K562 (cell line): ENCODE measurements around the gene NSUN2. TPM values are rescaled to one million over a fixed set of nuclear protein-coding genes. Genes with fewer than 3 reads are reported as not detected.

ENCODE experiments used
- ATAC-seq: fragments of 200-7000 bp; cut with Tn5 transposase; 3 replicates; pipeline ENCODE4 v1.9.1; 2020; ENCODE audit warnings: moderate library complexity
- BruUV-seq: library from RNA; stranded (reverse); fragments of 400-500 nt; replicated peaks from 2 replicates; lab custom pipeline; 2021; lab: Mats Ljungman, UMichigan
- CTCF ChIA-PET: fragments of 300-600 bp; formaldehyde crosslinking; extraction: SDS; loops from one replicate; lab custom pipeline; 2021; ENCODE audit warnings: low intra/inter-chr PET ratio; lab: Yijun Ruan, JAX
- POLR2A ChIA-PET: fragments of 300-600, 350-650 bp; sonication (Branson Sonifier 250); formaldehyde crosslinking; extraction: SDS; loops from one replicate; lab custom pipeline; 2021; ENCODE audit warnings: antibody characterized with exemption, inconsistent platforms; lab: Yijun Ruan, JAX
- DNase-seq, 4 experiments: peaks; one replicate each; pipeline versions ENCODE4 v3.0.0 to v3.0.0-alpha.2; 2011 to 2018; ENCODE audit warnings: low spot score in 3 of 4, mixed read lengths in 3 of 4; ENCODE audit errors: extremely low read depth in 1 of 4
- FAIRE-seq: peaks from 2 replicates; lab custom pipeline; 2011; peaks lifted over from hg19 to GRCh38; lab: Jason Lieb, UNC
- H2AFZ ChIP-seq: 2 replicates; pipeline ENCODE4 v1.6.0; 2011; ENCODE audit warnings: low read depth, low read length, control low read depth, inconsistent platforms
- H3K27ac ChIP-seq: fragments of 200-600 bp; 3 replicates; pipeline ENCODE4 v1.8.0; 2011; ENCODE audit warnings: low read depth, mild to moderate bottlenecking, control low read depth, inconsistent platforms, low read length, moderate library complexity, mixed read lengths; ENCODE audit errors: extremely low read depth
- H3K27me3 ChIP-seq, 2 experiments: fragments of 300-600 bp in 1 of 2; 2 replicates in 1 of 2; 3 replicates in 1 of 2; pipeline versions ENCODE4 v1.6.0 to v1.8.0; 2011; ENCODE audit warnings: inconsistent platforms in 2 of 2, low read length in 2 of 2, mild to moderate bottlenecking in 1 of 2, mixed read lengths in 1 of 2, moderate library complexity in 1 of 2; ENCODE audit not compliant: control insufficient read depth in 2 of 2, insufficient read depth in 2 of 2
- H3K36me3 ChIP-seq: fragments of 300-600 bp; 3 replicates; pipeline ENCODE4 v1.8.0; 2011; ENCODE audit warnings: mild to moderate bottlenecking, low read length, inconsistent platforms; ENCODE audit not compliant: control insufficient read depth, insufficient read depth
- H3K4me1 ChIP-seq, 2 experiments: fragments of 200-600 bp in 1 of 2; replicated peaks in 1 of 2; 2 replicates in 1 of 2; 3 replicates in 1 of 2; pipeline versions ENCODE4 v1.5.1 to v1.8.0; 2011; ENCODE audit warnings: inconsistent platforms in 2 of 2, low read length in 2 of 2, mild to moderate bottlenecking in 1 of 2, mixed read lengths in 1 of 2, moderate library complexity in 1 of 2; ENCODE audit not compliant: control insufficient read depth in 2 of 2, insufficient read depth in 2 of 2
- H3K4me2 ChIP-seq: 2 replicates; pipeline ENCODE4 v1.6.1; 2011; ENCODE audit warnings: low read length, control low read depth, inconsistent platforms, mixed read lengths; ENCODE audit not compliant: insufficient read depth
- H3K4me3 ChIP-seq: fragments of 200-600 bp; sonication (generic), shearing (Covaris generic); 2 replicates; pipeline ENCODE4 v1.5.1; 2016; ENCODE audit warnings: control low read depth, inconsistent platforms
- H3K79me2 ChIP-seq: fragments of 200-600 bp; 3 replicates; pipeline ENCODE4 v1.8.0; 2011; ENCODE audit warnings: low read length, inconsistent platforms; ENCODE audit not compliant: control insufficient read depth, insufficient read depth
- H3K9ac ChIP-seq, 2 experiments: 2 replicates each; pipeline versions ENCODE4 v1.6.0 to v1.6.1; 2011; ENCODE audit warnings: low read depth in 2 of 2, low read length in 2 of 2, control low read depth in 1 of 2, inconsistent platforms in 1 of 2, mild to moderate bottlenecking in 1 of 2, mixed read lengths in 1 of 2; ENCODE audit not compliant: insufficient read depth in 1 of 2
- H3K9me1 ChIP-seq: one replicate; pipeline ENCODE4 v1.6.0; 2011; ENCODE audit warnings: inconsistent platforms, mild to moderate bottlenecking, low read length, moderate library complexity; ENCODE audit not compliant: control insufficient read depth, insufficient read depth
- H3K9me3 ChIP-seq: replicated peaks from 2 replicates; pipeline ENCODE4 v1.5.1; 2011; ENCODE audit warnings: low read depth, low read length, inconsistent platforms; ENCODE audit not compliant: control insufficient read depth, insufficient read depth
- H4K20me1 ChIP-seq: replicated peaks from 2 replicates; pipeline ENCODE4 v1.6.1; 2011; ENCODE audit warnings: low read length, inconsistent platforms, mixed read lengths; ENCODE audit not compliant: control insufficient read depth, insufficient read depth
- GTF2E2 ChIP-seq: fragments of 200-800 bp; sonication (Bioruptor generic); IDR thresholded peaks from 2 replicates; pipeline ENCODE4 v1.6.1; 2016; ENCODE audit warnings: missing genetic modification characterization, missing compliant biosample characterization
- SRSF7 ChIP-seq: fragments of 200-400 bp; formaldehyde crosslinking; optimal IDR thresholded peaks from 2 replicates; pipeline ENCODE3; 2017; ENCODE audit warnings: mild to moderate bottlenecking, low read depth, low read length
- XRCC3 ChIP-seq: fragments of 450-650 bp; IDR thresholded peaks from 2 replicates; pipeline ENCODE4 v1.6.1; 2017; ENCODE audit warnings: mild to moderate bottlenecking, moderate library complexity
- ZNF133 ChIP-seq: fragments of 250-450 bp; sonication (Bioruptor Pico); IDR thresholded peaks from 2 replicates; pipeline ENCODE4 v1.4.0; 2020; ENCODE audit warnings: mild to moderate bottlenecking
- ZNF175 ChIP-seq: fragments of 200-800 bp; sonication (Bioruptor generic); IDR thresholded peaks from 2 replicates; pipeline ENCODE4 v1.6.1; 2016; ENCODE audit warnings: low read depth, mild to moderate bottlenecking, missing genetic modification characterization, missing compliant biosample characterization
- ZNF253 ChIP-seq: fragments of 250-450 bp; sonication (Bioruptor Pico); conservative IDR thresholded peaks from 2 replicates; pipeline ENCODE4 v1.6.1; 2021; ENCODE audit warnings: mild to moderate bottlenecking
- WGBS: fragments of 100-300 bp; shearing (Covaris generic); methylation state at CpG from one replicate; pipeline ENCODE4 v1.1.6; 2016; ENCODE audit warnings: low coverage, mixed read lengths; ENCODE audit not compliant: insufficient coverage; ENCODE audit errors: missing lambda C conversion rate; 5-methylcytosine and 5-hydroxymethylcytosine counted together
- in situ Hi-C: fragments of 300-500 bp; cut with MboI; formaldehyde crosslinking; loops from 4 replicates; pipeline ENCODE4 v1.15.0; 2018; ENCODE audit warnings: inconsistent platforms, mixed read lengths
- intact Hi-C: fragments of 100-400 bp; cut with micrococcal nuclease; formaldehyde crosslinking; loops from 2 replicates; pipeline ENCODE4 v1.14.2; 2022
- polyA plus RNA-seq, 8 experiments: library from polyadenylated mRNA; depleted of rRNA in 4 of 8; stranded (reverse) in 5 of 8; unstranded in 3 of 8; fragments of >200 nt; fragmentation: Nextera tagmentation in 2 of 8; fragmentation: Illumina TruSeq in 1 of 8; extraction: Ambion mirVana in 2 of 8; extraction: Trizol in 1 of 8; gene quantifications; 2 replicates each; pipeline versions ENCODE4 v1.2.1 to v1.2.3, GENCODE V29; 2011 to 2014; ENCODE audit warnings: inconsistent platforms in 1 of 8, missing spikeins in 1 of 8
- total RNA-seq, 7 experiments: library from RNA; depleted of rRNA in 6 of 7; stranded (reverse); fragments of >200 nt in 6 of 7; fragmentation: Illumina TruSeq in 2 of 7; extraction: Trizol in 2 of 7; gene quantifications; 2 replicates each; pipeline versions ENCODE4 v1.2.1 to v1.2.3, GENCODE V29; 2011 to 2021; ENCODE audit warnings: low replicate concordance in 1 of 7
- TF ChIP-seq, protein P1 (sequence below): fragments of 250-450 bp; sonication (Bioruptor Pico); IDR thresholded peaks from 2 replicates; pipeline ENCODE4 v1.8.0; 2022; ENCODE audit warnings: moderate library complexity, mild to moderate bottlenecking, inconsistent platforms

NSUN2 gene
- total and polyA plus RNA-seq, 9 of the 15 experiments (the other 6 are each of a cell fraction or from before 2014, with no cell fraction given) = 9.2 to 167 (median 127) TPM

DNA sequence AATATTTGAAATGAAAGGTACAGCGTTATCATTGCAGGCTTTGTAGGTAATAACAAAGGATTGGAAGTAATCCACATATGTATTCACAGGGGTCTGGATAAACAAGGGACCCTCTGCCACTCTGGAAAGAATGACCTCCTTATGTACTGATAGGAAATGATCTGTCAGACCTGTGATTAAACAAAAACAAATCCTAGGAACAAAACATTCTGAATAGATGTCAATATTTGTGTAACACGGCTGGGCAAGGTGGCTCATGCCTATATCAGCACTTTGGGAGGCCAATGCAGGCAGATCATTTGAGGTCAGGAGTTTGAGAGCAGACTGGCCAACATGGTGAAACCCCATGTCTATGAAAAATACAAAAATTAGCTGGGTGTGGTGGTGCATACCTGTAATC is 42.3 kb downstream of the NSUN2 start:
- no peak overlapping the region for H3K4me2 ChIP-seq
- no peak overlapping the region for H3K27ac ChIP-seq
- no peaks in the 10 kb centered on the region for H3K36me3 ChIP-seq
- DNase-seq (no peak), FAIRE-seq (no peak), ATAC-seq (no peak)
- in situ Hi-C loops (no loop called here), intact Hi-C loops (no loop called here)
- H4K20me1 ChIP-seq = no peaks in the 10 kb centered on the region
- 41% methylated on average over 2 of the region's 2 CpGs for WGBS
- ChIA-PET CTCF (no interaction called here), POLR2A (no interaction called here)
- no peak overlapping the region for H3K4me3 ChIP-seq
- no peaks in the 10 kb centered on the region for H3K9me3 ChIP-seq
- no peak overlapping the region for H2AFZ ChIP-seq
- TF ChIP-seq SRSF7 = no peak
- TF ChIP-seq ZNF133 (CRISPR knock-in tag) = no peak
- TF ChIP-seq GTF2E2 (tag) = no peak
- TF ChIP-seq, protein P1, sequence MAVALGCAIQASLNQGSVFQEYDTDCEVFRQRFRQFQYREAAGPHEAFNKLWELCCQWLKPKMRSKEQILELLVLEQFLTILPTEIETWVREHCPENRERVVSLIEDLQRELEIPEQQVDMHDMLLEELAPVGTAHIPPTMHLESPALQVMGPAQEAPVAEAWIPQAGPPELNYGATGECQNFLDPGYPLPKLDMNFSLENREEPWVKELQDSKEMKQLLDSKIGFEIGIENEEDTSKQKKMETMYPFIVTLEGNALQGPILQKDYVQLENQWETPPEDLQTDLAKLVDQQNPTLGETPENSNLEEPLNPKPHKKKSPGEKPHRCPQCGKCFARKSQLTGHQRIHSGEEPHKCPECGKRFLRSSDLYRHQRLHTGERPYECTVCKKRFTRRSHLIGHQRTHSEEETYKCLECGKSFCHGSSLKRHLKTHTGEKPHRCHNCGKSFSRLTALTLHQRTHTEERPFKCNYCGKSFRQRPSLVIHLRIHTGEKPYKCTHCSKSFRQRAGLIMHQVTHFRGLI = no peak
- no peak for TF ChIP-seq ZNF175 (CRISPR knock-in tag)
- no peak for TF ChIP-seq ZNF253
- TF ChIP-seq XRCC3 = no peak
- H3K27me3 ChIP-seq = peaks cover 12 to 17% of the 10 kb centered on the region in 2 experiments; a peak in 4 of 5 replicates
- no TSS peak for BruUV-seq
- H3K9me1 ChIP-seq = no peaks in the 10 kb centered on the region
- H3K9ac ChIP-seq = no peak overlapping the region
- H3K4me1 ChIP-seq = peaks cover 0 to 4% of the 10 kb centered on the region in 2 experiments; a peak in 2 of 5 replicates
- no peaks in the 10 kb centered on the region for H3K79me2 ChIP-seq
